Measurements from ENCODE around the gene SLC26A11.
"Not testable (repeated sequence)": the region's sequence is repeated elsewhere in the genome, so short reads cannot be mapped to it uniquely, and the experiment has no call there.

Gene SLC26A11

DNA sequence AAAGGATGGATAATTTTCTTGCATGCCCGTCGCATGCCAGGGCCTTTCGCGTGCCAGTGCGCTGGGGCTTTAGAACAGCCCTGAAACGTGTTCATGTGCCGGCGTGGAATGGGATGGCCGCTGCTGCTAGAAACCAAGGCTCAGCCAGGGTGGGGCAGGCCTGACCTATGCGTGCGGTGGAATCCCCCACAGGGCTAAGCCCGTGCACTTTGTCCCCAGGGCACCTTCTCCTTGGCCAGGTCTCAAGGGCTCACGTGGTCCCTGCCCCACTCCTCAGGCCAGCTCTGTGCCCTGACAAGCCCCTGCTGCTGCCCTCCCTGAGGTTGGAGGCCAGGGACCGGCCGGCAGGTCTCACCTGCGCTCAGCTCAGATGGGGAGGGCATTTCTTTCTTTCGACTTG is 27.3 kb downstream of the SLC26A11 start:
- H3K9ac ChIP-seq (ENCODE audit: low read length), result no peak overlapping the region
- H3K4me1 ChIP-seq (ENCODE audit: control insufficient read depth, low read depth, low read length), result no peaks in the 10 kb centered on the region
- H3K27me3 ChIP-seq (ENCODE audit: control insufficient read depth, insufficient read depth, low read length), result no peaks in the 10 kb centered on the region
- peaks cover 4% of the 10 kb centered on the region for H3K36me3 ChIP-seq (ENCODE audit: control insufficient read depth, low read depth, low read length)
- H3K27ac ChIP-seq (ENCODE audit: low read length), result no peak overlapping the region
- H3K9me3 ChIP-seq (ENCODE audit: control insufficient read depth, low read depth, low read length), result no peaks in the 10 kb centered on the region
- no peak overlapping the region for H3K4me3 ChIP-seq (ENCODE audit: low read length)

DNA sequence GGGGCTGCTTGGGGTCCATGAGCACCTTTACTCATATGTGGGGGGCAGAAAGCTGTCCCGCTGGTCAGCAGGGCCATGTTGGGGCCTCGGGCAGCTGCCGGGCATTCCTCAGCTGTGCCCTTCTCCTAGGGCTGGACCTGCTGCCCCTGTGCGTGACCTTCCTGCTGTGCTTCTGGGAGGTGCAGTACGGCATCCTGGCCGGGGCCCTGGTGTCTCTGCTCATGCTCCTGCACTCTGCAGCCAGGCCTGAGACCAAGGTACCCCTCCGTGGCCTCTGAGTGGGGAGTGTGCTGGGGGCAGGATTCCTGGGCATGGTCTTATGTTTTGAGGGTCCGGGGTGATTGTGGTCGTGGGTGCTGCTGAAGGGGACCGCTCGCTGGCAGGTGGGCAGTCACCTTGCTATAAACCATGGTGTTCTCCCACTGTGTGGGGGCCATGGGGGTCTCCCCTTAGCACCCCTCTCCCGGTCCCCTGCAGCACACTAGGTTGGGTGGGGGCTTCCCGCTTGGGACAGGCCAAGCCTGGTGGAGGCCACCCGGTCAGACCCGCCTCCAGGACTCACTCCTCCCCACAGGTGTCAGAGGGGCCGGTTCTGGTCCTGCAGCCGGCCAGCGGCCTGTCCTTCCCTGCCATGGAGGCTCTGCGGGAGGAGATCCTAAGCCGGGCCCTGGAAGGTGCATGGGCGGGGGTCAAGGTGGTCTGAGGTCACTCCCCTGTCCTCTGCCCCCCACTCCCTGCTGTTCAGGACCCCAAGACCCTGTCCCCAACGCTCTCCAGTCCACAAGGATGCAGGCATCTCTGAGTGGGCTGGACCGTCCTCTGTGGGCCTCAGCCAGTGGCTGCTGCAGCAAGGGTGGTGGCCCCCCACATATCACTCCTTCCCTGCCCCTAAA is 28.0 kb downstream of the SLC26A11 start:
- no peaks in the 10 kb centered on the region for H3K27me3 ChIP-seq (ENCODE audit: control insufficient read depth, insufficient read depth, low read length)
- no peaks in the 10 kb centered on the region for H3K9me3 ChIP-seq (ENCODE audit: control insufficient read depth, low read depth, low read length)
- no peak overlapping the region for H3K27ac ChIP-seq (ENCODE audit: low read length)
- H3K36me3 ChIP-seq (ENCODE audit: control insufficient read depth, low read depth, low read length), result peaks cover 4% of the 10 kb centered on the region
- no peaks in the 10 kb centered on the region for H3K4me1 ChIP-seq (ENCODE audit: control insufficient read depth, low read depth, low read length)
- H3K4me3 ChIP-seq (ENCODE audit: low read length), result no peak overlapping the region
- no peak overlapping the region for H3K9ac ChIP-seq (ENCODE audit: low read length)

GRCh38 chr17:80248894-80249710 is 28.9 kb downstream of the SLC26A11 start:
- Histone ChIP-seq H3K9ac (ENCODE audit: low read length) (no peak overlapping the region), H3K36me3 (ENCODE audit: control insufficient read depth, low read depth, low read length) (peaks cover 4% of the 10 kb centered on the region), H3K9me3 (ENCODE audit: control insufficient read depth, low read depth, low read length) (no peaks in the 10 kb centered on the region), H3K27me3 (ENCODE audit: control insufficient read depth, insufficient read depth, low read length) (no peaks in the 10 kb centered on the region), H3K4me1 (ENCODE audit: control insufficient read depth, low read depth, low read length) (no peaks in the 10 kb centered on the region), H3K4me3 (ENCODE audit: low read length) (no peak overlapping the region), H3K27ac (ENCODE audit: low read length) (no peak overlapping the region)

GRCh38 chr17:80251966-80252365 is 31.7 kb downstream of the SLC26A11 start:
- Histone ChIP-seq H3K27ac (ENCODE audit: low read length) (no peak overlapping the region), H3K9ac (ENCODE audit: low read length) (no peak overlapping the region), H3K27me3 (ENCODE audit: control insufficient read depth, insufficient read depth, low read length) (no peaks in the 10 kb centered on the region), H3K36me3 (ENCODE audit: control insufficient read depth, low read depth, low read length) (no peaks in the 10 kb centered on the region), H3K4me1 (ENCODE audit: control insufficient read depth, low read depth, low read length) (no peaks in the 10 kb centered on the region), H3K4me3 (ENCODE audit: low read length) (no peak overlapping the region), H3K9me3 (ENCODE audit: control insufficient read depth, low read depth, low read length) (no peaks in the 10 kb centered on the region)

DNA sequence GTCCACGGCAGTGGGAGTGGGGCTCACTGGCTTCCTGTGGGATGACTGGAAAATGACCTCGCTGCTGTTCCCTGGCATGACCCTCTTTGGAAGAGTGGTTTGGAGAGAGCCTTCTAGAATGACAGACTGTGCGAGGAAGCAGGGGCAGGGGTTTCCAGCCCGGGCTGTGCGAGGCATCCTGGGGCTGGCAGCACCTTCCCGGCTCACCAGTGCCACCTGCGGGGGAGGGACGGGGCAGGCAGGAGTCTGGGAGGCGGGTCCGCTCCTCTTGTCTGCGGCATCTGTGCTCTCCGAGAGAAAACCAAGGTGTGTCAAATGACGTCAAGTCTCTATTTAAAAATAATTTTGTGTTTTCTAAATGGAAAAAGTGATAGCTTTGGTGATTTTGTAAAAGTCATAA is 32.6 kb downstream of the SLC26A11 start:
- H3K36me3 ChIP-seq (ENCODE audit: control insufficient read depth, low read depth, low read length), result no peaks in the 10 kb centered on the region
- H3K27ac ChIP-seq (ENCODE audit: low read length), result no peak overlapping the region
- no peaks in the 10 kb centered on the region for H3K27me3 ChIP-seq (ENCODE audit: control insufficient read depth, insufficient read depth, low read length)
- no peaks in the 10 kb centered on the region for H3K4me1 ChIP-seq (ENCODE audit: control insufficient read depth, low read depth, low read length)
- no peak overlapping the region for H3K9ac ChIP-seq (ENCODE audit: low read length)
- no peak overlapping the region for H3K4me3 ChIP-seq (ENCODE audit: low read length)
- H3K9me3 ChIP-seq (ENCODE audit: control insufficient read depth, low read depth, low read length), result no peaks in the 10 kb centered on the region

DNA sequence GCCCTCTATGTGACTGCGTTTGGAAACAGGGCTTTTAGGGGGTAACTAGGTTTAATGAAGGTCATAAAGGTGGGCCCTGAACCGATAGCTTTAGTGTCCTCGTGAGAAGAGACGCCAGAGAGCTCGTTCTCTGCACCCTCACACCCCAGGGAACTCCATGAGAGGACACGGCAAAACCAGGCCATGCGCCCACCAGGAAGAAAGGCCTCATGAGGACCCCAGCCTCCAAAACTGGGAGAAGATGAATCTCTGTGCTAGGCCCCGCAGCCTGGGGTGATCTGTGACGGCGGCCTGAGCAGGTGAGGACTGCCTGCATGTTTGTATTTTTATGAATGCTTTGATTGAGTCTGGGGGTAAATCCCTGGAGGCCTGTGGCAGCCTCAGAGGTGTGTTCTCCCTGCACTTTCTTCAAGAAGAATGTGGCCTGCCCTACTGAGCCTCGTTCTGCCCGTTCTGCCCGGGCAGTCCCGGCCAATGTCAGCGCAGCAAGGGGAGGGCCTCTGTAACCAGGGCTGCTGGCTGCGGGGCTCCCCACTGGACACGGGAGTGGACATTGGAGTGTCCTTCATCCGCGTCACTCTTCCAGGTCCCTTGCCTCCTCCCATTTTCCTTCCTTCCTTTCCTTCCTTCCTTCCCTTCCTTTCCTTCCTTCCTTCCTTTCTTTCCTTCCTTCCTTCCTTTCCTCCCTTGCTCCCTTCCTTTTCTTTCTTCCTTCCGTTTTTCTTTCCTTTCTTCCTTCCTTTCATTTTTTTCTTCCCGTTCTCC is 33.6 kb downstream of the SLC26A11 start:
- Histone ChIP-seq H3K27ac (ENCODE audit: low read length) (no peak overlapping the region), H3K27me3 (ENCODE audit: control insufficient read depth, insufficient read depth, low read length) (no peaks in the 10 kb centered on the region), H3K9ac (ENCODE audit: low read length) (no peak overlapping the region), H3K4me3 (ENCODE audit: low read length) (no peak overlapping the region), H3K36me3 (ENCODE audit: control insufficient read depth, low read depth, low read length) (no peaks in the 10 kb centered on the region), H3K9me3 (ENCODE audit: control insufficient read depth, low read depth, low read length) (no peaks in the 10 kb centered on the region), H3K4me1 (ENCODE audit: control insufficient read depth, low read depth, low read length) (peaks cover 6% of the 10 kb centered on the region)

DNA sequence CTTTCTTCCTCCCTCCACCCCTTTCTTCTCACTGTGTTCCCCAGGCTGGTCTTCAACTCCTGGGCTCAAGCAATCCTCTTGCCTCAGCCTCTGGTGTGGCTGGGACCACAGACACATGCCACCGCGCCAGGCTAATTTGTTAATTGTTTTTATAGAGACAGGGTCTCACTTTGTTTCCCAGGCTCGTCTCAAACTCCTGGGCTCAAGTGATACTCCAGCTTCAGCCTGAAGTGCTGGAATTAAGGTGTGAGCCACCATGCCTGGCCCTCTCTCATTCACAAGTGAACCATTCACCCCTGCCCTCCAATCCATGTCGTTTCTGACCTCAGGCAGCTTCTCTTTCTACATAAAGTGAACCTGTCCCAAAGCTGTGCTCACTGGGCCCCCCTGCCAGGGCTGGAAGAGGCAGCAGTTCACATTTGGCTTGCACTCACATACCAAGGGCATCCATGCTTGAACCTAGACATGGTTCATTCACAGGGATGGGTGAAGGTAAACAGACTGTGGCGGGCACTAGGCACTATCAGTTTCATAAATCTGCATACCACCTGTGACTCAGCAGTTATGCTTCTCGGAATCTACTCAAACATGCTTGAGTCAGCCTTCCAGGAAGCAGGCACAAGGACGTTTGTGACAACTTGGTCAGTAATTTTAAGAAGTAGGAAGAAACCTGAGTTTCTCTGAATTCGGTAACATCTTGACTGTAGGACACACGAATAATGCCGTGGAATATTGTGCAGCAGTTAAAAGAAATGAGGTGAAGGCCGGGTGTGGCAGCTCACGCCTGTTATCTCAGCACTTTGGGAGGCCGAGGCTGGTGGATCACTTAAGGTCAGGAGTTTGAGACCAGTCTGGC is 34.4 kb downstream of the SLC26A11 start:
- H3K36me3 ChIP-seq (ENCODE audit: control insufficient read depth, low read depth, low read length), result no peaks in the 10 kb centered on the region
- H3K4me3 ChIP-seq (ENCODE audit: low read length), result no peak overlapping the region
- H3K9ac ChIP-seq (ENCODE audit: low read length), result no peak overlapping the region
- peaks cover 8% of the 10 kb centered on the region for H3K4me1 ChIP-seq (ENCODE audit: control insufficient read depth, low read depth, low read length)
- H3K27me3 ChIP-seq (ENCODE audit: control insufficient read depth, insufficient read depth, low read length), result no peaks in the 10 kb centered on the region
- no peak overlapping the region for H3K27ac ChIP-seq (ENCODE audit: low read length)
- H3K9me3 ChIP-seq (ENCODE audit: control insufficient read depth, low read depth, low read length), result no peaks in the 10 kb centered on the region

DNA sequence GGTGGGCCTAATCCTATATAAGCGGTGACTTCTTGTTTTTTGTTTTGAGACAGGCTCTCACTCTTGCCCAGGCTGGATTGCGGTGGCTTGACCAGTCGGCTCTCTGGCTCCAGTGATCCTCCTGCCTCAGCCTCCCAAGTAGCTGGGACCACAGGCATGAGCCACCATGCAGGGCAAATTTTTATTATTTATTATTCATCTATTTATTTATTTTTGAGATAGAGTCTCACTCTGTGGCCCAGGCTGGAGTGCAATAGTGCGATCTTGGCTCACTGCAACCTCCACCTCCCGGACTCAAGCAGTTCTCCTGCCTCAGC is 35.8 kb downstream of the SLC26A11 start:
- Histone ChIP-seq H3K4me3 (ENCODE audit: low read length) (no peak overlapping the region), H3K27ac (ENCODE audit: low read length) (no peak overlapping the region), H3K36me3 (ENCODE audit: control insufficient read depth, low read depth, low read length) (no peaks in the 10 kb centered on the region), H3K4me1 (ENCODE audit: control insufficient read depth, low read depth, low read length) (peaks cover 8% of the 10 kb centered on the region), H3K27me3 (ENCODE audit: control insufficient read depth, insufficient read depth, low read length) (no peaks in the 10 kb centered on the region), H3K9ac (ENCODE audit: low read length) (no peak overlapping the region), H3K9me3 (ENCODE audit: control insufficient read depth, low read depth, low read length) (no peaks in the 10 kb centered on the region)

GRCh38 chr17:80257716-80258213 is 37.5 kb downstream of the SLC26A11 start:
- Histone ChIP-seq H3K27ac (ENCODE audit: low read length) (no peak overlapping the region), H3K9me3 (ENCODE audit: control insufficient read depth, low read depth, low read length) (no peaks in the 10 kb centered on the region), H3K9ac (ENCODE audit: low read length) (no peak overlapping the region), H3K4me3 (ENCODE audit: low read length) (no peak overlapping the region), H3K27me3 (ENCODE audit: control insufficient read depth, insufficient read depth, low read length) (no peaks in the 10 kb centered on the region), H3K36me3 (ENCODE audit: control insufficient read depth, low read depth, low read length) (no peaks in the 10 kb centered on the region), H3K4me1 (ENCODE audit: control insufficient read depth, low read depth, low read length) (peaks cover 17% of the 10 kb centered on the region)

GRCh38 chr17:80258296-80258695 is 38.1 kb downstream of the SLC26A11 start:
- not testable (repeated sequence) for H3K36me3 ChIP-seq (ENCODE audit: control insufficient read depth, low read depth, low read length); H3K27me3 ChIP-seq (ENCODE audit: control insufficient read depth, insufficient read depth, low read length); H3K9ac ChIP-seq (ENCODE audit: low read length); H3K27ac ChIP-seq (ENCODE audit: low read length); H3K9me3 ChIP-seq (ENCODE audit: control insufficient read depth, low read depth, low read length); H3K4me3 ChIP-seq (ENCODE audit: low read length)
- H3K4me1 ChIP-seq (ENCODE audit: control insufficient read depth, low read depth, low read length), result peaks cover 19% of the 10 kb centered on the region
